ENCODE measurements around the gene CADPS.
"Not testable (repeated sequence)": the region's sequence is repeated elsewhere in the genome, so short reads cannot be mapped to it uniquely, and the experiment has no call there.

Gene CADPS

GRCh38 chr3:62600033-62600432, 275.2 kb downstream of the CADPS start:
- no peak for DNase-seq (ENCODE audit: low read depth)

- no peak for DNase-seq (ENCODE audit: low read depth)
Observed at GRCh38 chr3:62597491-62597890, 277.7 kb downstream of the CADPS start.

- DNase-seq (ENCODE audit: low read depth), result no peak
Observed at GRCh38 chr3:62592408-62592807, 282.8 kb downstream of the CADPS start.

GRCh38 chr3:62589078-62589477, 286.1 kb downstream of the CADPS start:
- DNase-seq (ENCODE audit: low read depth), result no peak

- no peak for DNase-seq (ENCODE audit: low read depth)
Observed at GRCh38 chr3:62587579-62588031, 287.6 kb downstream of the CADPS start.

GRCh38 chr3:62587169-62587568, 288.0 kb downstream of the CADPS start:
- DNase-seq (ENCODE audit: low read depth), result no peak

GRCh38 chr3:62586356-62586755, 288.9 kb downstream of the CADPS start:
- DNase-seq (ENCODE audit: low read depth), result no peak

- DNase-seq (ENCODE audit: low read depth), result no peak
Observed at GRCh38 chr3:62585861-62586260, 289.4 kb downstream of the CADPS start.

- DNase-seq (ENCODE audit: low read depth), result no peak
Observed at GRCh38 chr3:62584636-62585035, 290.6 kb downstream of the CADPS start.

- no peak for DNase-seq (ENCODE audit: low read depth)
Observed at GRCh38 chr3:62582495-62583172, 292.6 kb downstream of the CADPS start.

GRCh38 chr3:62580485-62580884, 294.7 kb downstream of the CADPS start:
- DNase-seq (ENCODE audit: low read depth), result not testable (repeated sequence)

GRCh38 chr3:62577153-62577552, 298.1 kb downstream of the CADPS start:
- no peak for DNase-seq (ENCODE audit: low read depth)

- DNase-seq (ENCODE audit: low read depth), result no peak
Observed at GRCh38 chr3:62574266-62574898, 300.8 kb downstream of the CADPS start.

- no peak for DNase-seq (ENCODE audit: low read depth)
Observed at GRCh38 chr3:62571916-62572315, 303.3 kb downstream of the CADPS start.

- no peak for DNase-seq (ENCODE audit: low read depth)
Observed at GRCh38 chr3:62570888-62571287, 304.3 kb downstream of the CADPS start.

- DNase-seq (ENCODE audit: low read depth), result no peak
Observed at GRCh38 chr3:62569609-62570008, 305.6 kb downstream of the CADPS start.

GRCh38 chr3:62567097-62568021, 307.9 kb downstream of the CADPS start:
- DNase-seq (ENCODE audit: low read depth), result no peak

- no peak for DNase-seq (ENCODE audit: low read depth)
Observed at GRCh38 chr3:62566022-62566557, 309.1 kb downstream of the CADPS start.

- no peak for DNase-seq (ENCODE audit: low read depth)
Observed at GRCh38 chr3:62562596-62562995, 312.6 kb downstream of the CADPS start.

GRCh38 chr3:62562017-62562416, 313.2 kb downstream of the CADPS start:
- DNase-seq (ENCODE audit: low read depth), result no peak

- no peak for DNase-seq (ENCODE audit: low read depth)
Observed at GRCh38 chr3:62559831-62560445, 315.3 kb downstream of the CADPS start.

- DNase-seq (ENCODE audit: low read depth), result no peak
Observed at GRCh38 chr3:62558549-62559112, 316.6 kb downstream of the CADPS start.

All from T follicular helper cell (primary cell).